K562 (cell line): ENCODE measurements around the gene ZMYND19. TPM values are rescaled to one million over a fixed set of nuclear protein-coding genes. Genes with fewer than 3 reads are reported as not detected.

Source experiments
- ARNT ChIP-seq, 2 experiments: fragments of 450-650 bp; IDR thresholded peaks; 2 replicates each; pipeline ENCODE4 v1.6.1; 2016; ENCODE audit warnings: mild to moderate bottlenecking in 1 of 2
- CBX2 ChIP-seq: fragments of 200-600 bp; sonication (generic); IDR thresholded peaks from one replicate; pipeline ENCODE4 v1.6.1; 2012; ENCODE audit warnings: mild to moderate bottlenecking, low read length, inconsistent platforms; ENCODE audit not compliant: insufficient read depth, poor library complexity, severe bottlenecking
- CCNT2 ChIP-seq: IDR thresholded peaks from 2 replicates; pipeline ENCODE4 v1.6.1; 2011; ENCODE audit warnings: borderline replicate concordance, low read depth, mild to moderate bottlenecking, moderate library complexity, mixed read lengths, low read length; ENCODE audit not compliant: insufficient read length; ENCODE audit errors: extremely low read depth
- FOS ChIP-seq: IDR thresholded peaks from 3 replicates; pipeline ENCODE4 v1.6.1; 2011; ENCODE audit not compliant: insufficient read length; ENCODE audit errors: extremely low read depth
- HNRNPK ChIP-seq: fragments of 200-400 bp; formaldehyde crosslinking; IDR thresholded peaks from one replicate; pipeline ENCODE4 v1.6.1; 2018; ENCODE audit warnings: mild to moderate bottlenecking, low read depth, low read length; ENCODE audit not compliant: poor library complexity, severe bottlenecking
- HNRNPL ChIP-seq: fragments of 200-400 bp; formaldehyde crosslinking; IDR thresholded peaks from 2 replicates; pipeline ENCODE4 v1.6.1; 2017; ENCODE audit warnings: low read depth, mild to moderate bottlenecking, low read length
- KDM5B ChIP-seq: fragments of 200-600 bp; sonication (generic); IDR thresholded peaks from 2 replicates; pipeline ENCODE4 v1.6.1; 2012; ENCODE audit warnings: low read depth, mild to moderate bottlenecking, moderate library complexity, low read length, control low read depth, inconsistent platforms; ENCODE audit not compliant: insufficient replicate concordance
- MEIS2 ChIP-seq: fragments of 450-650 bp; IDR thresholded peaks from 2 replicates; pipeline ENCODE4 v1.6.1; 2014; ENCODE audit warnings: mild to moderate bottlenecking; ENCODE audit not compliant: partially characterized antibody
- NR1H2 ChIP-seq: sonication (generic); formaldehyde crosslinking; IDR thresholded peaks from 2 replicates; pipeline ENCODE4 v1.4.0; 2020; ENCODE audit warnings: mild to moderate bottlenecking, missing genetic modification reagents
- OTX1 ChIP-seq: fragments of 450-650 bp; formaldehyde crosslinking; IDR thresholded peaks from 2 replicates; pipeline ENCODE4 v1.4.0; 2022; ENCODE audit warnings: mild to moderate bottlenecking
- PRMT5 ChIP-seq: sonication (generic); formaldehyde crosslinking; IDR thresholded peaks from 2 replicates; pipeline ENCODE4 v1.5.0; 2020; ENCODE audit warnings: missing genetic modification reagents
- RCOR1 ChIP-seq, 2 experiments: IDR thresholded peaks; 2 replicates each; pipeline ENCODE4 v1.6.1; 2012; ENCODE audit warnings: low read depth in 2 of 2, low read length in 2 of 2, borderline replicate concordance in 1 of 2, improper control_type of control experiment in 1 of 2
- SAFB ChIP-seq: fragments of 200-400 bp; formaldehyde crosslinking; IDR thresholded peaks from 2 replicates; pipeline ENCODE4 v1.6.1; 2017; ENCODE audit warnings: low read depth, low read length, borderline replicate concordance
- SMAD3 ChIP-seq: fragments of 450-650 bp; formaldehyde crosslinking; conservative IDR thresholded peaks from 2 replicates; pipeline ENCODE4 v1.4.0; 2020; ENCODE audit warnings: mild to moderate bottlenecking
- SMARCE1 ChIP-seq: fragments of 450-650 bp; IDR thresholded peaks from 2 replicates; pipeline ENCODE4 v1.7.1; 2016; ENCODE audit warnings: mild to moderate bottlenecking
- SNAPC5 ChIP-seq: fragments of 250-450 bp; sonication (Bioruptor Pico); IDR thresholded peaks from 2 replicates; pipeline ENCODE4 v1.8.0; 2021; ENCODE audit warnings: moderate library complexity, mild to moderate bottlenecking, inconsistent platforms
- SRF ChIP-seq, 2 experiments: fragments of 250-450, 450-650 bp in 1 of 2; sonication (Bioruptor Pico) in 1 of 2; sonication (generic) in 1 of 2; formaldehyde crosslinking; IDR thresholded peaks; 2 replicates each; pipeline versions ENCODE4 v1.5.0 to v1.5.1; 2020 to 2022; ENCODE audit warnings: mild to moderate bottlenecking in 1 of 2, missing genetic modification reagents in 1 of 2
- TAF15 ChIP-seq: fragments of 200-400 bp; formaldehyde crosslinking; IDR thresholded peaks from 2 replicates; pipeline ENCODE4 v1.6.1; 2017; ENCODE audit warnings: mild to moderate bottlenecking, low read depth, low read length, moderate library complexity
- TAF9B ChIP-seq: fragments of 450-650 bp; IDR thresholded peaks from 2 replicates; pipeline ENCODE4 v1.6.1; 2018; ENCODE audit warnings: mild to moderate bottlenecking; ENCODE audit not compliant: partially characterized antibody
- ZNF12 ChIP-seq: sonication (generic); formaldehyde crosslinking; IDR thresholded peaks from 2 replicates; pipeline ENCODE4 v1.4.0; 2020; ENCODE audit warnings: mild to moderate bottlenecking, missing genetic modification reagents
- ZNF175 ChIP-seq: fragments of 200-800 bp; sonication (Bioruptor generic); IDR thresholded peaks from 2 replicates; pipeline ENCODE4 v1.6.1; 2016; ENCODE audit warnings: low read depth, mild to moderate bottlenecking, missing genetic modification characterization, missing compliant biosample characterization
- ZNF239 ChIP-seq: fragments of 250-450 bp; sonication (Bioruptor Pico); IDR thresholded peaks from 2 replicates; pipeline ENCODE4 v1.4.0; 2020; ENCODE audit warnings: mild to moderate bottlenecking
- ZNF507 ChIP-seq: conservative IDR thresholded peaks from 2 replicates; pipeline ENCODE4 v1.6.1; 2017; ENCODE audit warnings: missing genetic modification characterization, missing compliant biosample characterization
- ZNF740 ChIP-seq, 3 experiments: fragments of 200-800 bp in 1 of 3; sonication (Bioruptor generic) in 1 of 3; sonication (generic) in 1 of 3; formaldehyde crosslinking in 1 of 3; IDR thresholded peaks; 2 replicates each; pipeline versions ENCODE4 v1.6.1 to v1.8.0; 2016 to 2022; ENCODE audit warnings: mild to moderate bottlenecking in 2 of 3, missing compliant biosample characterization in 2 of 3, missing genetic modification characterization in 2 of 3, missing genetic modification reagents in 1 of 3
- polyA plus RNA-seq, 8 experiments: library from polyadenylated mRNA; depleted of rRNA in 4 of 8; stranded (reverse) in 5 of 8; unstranded in 3 of 8; fragments of >200 nt; fragmentation: Nextera tagmentation in 2 of 8; fragmentation: Illumina TruSeq in 1 of 8; extraction: Ambion mirVana in 2 of 8; extraction: Trizol in 1 of 8; gene quantifications; 2 replicates each; pipeline versions ENCODE4 v1.2.1 to v1.2.3, GENCODE V29; 2011 to 2014; ENCODE audit warnings: inconsistent platforms in 1 of 8, missing spikeins in 1 of 8
- total RNA-seq, 7 experiments: library from RNA; depleted of rRNA in 6 of 7; stranded (reverse); fragments of >200 nt in 6 of 7; fragmentation: Illumina TruSeq in 2 of 7; extraction: Trizol in 2 of 7; gene quantifications; 2 replicates each; pipeline versions ENCODE4 v1.2.1 to v1.2.3, GENCODE V29; 2011 to 2021; ENCODE audit warnings: low replicate concordance in 1 of 7
- TF ChIP-seq, protein P1 (sequence below): sonication (generic); formaldehyde crosslinking; IDR thresholded peaks from 2 replicates; pipeline ENCODE4 v1.8.1; 2023; ENCODE audit warnings: mild to moderate bottlenecking, missing genetic modification reagents

ZMYND19 gene
- total and polyA plus RNA-seq, 9 of the 15 experiments (the other 6 are each of a cell fraction or from before 2014, with no cell fraction given) = 1.0 to 86.7 (median 44.0) TPM

DNA sequence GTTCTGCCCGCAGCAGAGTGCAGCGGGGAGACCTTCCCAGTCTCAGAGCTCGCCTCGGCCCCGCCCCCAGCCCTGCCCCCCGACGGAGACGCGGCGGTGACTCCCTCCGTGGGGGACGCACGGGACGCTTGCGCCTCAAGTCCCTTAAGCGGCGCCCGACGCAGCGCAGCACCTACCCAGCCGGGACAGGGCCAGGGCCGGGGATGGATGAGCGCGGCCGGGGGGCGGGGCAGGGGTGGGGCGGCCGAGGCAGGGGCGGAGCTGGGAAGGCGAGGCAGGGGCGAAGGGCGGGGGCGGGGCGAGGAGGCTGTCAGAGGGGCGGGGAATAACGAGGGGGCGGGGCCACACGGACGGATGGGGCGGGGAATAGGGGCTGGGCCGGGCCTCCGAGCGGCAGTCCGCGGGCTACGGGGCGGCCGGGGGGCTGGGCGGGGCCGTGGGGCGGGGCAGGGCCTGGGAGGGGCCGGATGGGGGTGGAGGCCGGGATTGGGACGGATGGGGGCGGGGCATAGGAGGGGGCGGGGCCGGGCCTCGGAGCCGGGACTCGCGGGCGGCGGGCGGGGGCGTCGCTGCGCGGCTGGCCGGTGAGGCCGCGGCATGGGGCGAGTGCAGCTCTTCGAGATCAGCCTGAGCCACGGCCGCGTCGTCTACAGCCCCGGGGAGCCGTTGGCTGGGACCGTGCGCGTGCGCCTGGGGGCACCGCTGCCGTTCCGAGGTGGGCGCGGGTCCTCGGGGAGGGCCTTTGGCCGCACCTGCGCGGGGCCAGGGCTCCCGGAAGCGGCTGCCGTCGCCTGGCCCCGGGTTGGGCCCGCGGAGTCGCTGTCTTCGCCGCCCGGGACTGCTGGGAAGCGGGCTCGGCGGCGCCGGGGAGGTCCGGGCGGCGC, 15.1 kb upstream of the ZMYND19 start, which contains the start of gene ARRDC1 (continued):
- peak; percentile 21 for TF ChIP-seq CCNT2
- no peak for TF ChIP-seq ZNF239 (CRISPR knock-in tag)
- TF ChIP-seq RCOR1 (IDR thresholded peaks at IDR 0.05; ENCODE audit: borderline replicate concordance in 1 of 2, low read depth in 2 of 2, low read length in 2 of 2) = 0 out of 4 replicates have a peak, but pooled peaks of 1 of the 2 experiments have one; percentile 34
- TF ChIP-seq KDM5B = peak; percentile 75
- TF ChIP-seq OTX1 (CRISPR knock-in tag) = no peak
- no peak for TF ChIP-seq ZNF12 (CRISPR knock-in tag)
- no peak for TF ChIP-seq HNRNPL
- TF ChIP-seq MEIS2 = no peak
- no peak for TF ChIP-seq TAF15
- TF ChIP-seq SNAPC5 (CRISPR knock-in tag) = no peak
- TF ChIP-seq, protein P1, sequence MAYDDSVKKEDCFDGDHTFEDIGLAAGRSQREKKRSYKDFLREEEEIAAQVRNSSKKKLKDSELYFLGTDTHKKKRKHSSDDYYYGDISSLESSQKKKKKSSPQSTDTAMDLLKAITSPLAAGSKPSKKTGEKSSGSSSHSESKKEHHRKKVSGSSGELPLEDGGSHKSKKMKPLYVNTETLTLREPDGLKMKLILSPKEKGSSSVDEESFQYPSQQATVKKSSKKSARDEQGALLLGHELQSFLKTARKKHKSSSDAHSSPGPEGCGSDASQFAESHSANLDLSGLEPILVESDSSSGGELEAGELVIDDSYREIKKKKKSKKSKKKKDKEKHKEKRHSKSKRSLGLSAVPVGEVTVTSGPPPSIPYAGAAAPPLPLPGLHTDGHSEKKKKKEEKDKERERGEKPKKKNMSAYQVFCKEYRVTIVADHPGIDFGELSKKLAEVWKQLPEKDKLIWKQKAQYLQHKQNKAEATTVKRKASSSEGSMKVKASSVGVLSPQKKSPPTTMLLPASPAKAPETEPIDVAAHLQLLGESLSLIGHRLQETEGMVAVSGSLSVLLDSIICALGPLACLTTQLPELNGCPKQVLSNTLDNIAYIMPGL (CRISPR knock-in tag) = no peak
- no peak for TF ChIP-seq SMAD3 (CRISPR knock-in tag)
- no peak for TF ChIP-seq ZNF740 (CRISPR knock-in tag; IDR thresholded peaks at IDR 0.05)
- TF ChIP-seq ZNF740 (tag; IDR thresholded peaks at IDR 0.05) = no peak
- no peak for TF ChIP-seq TAF9B
- TF ChIP-seq NR1H2 (CRISPR knock-in tag) = no peak
- no peak for TF ChIP-seq ARNT (IDR thresholded peaks at IDR 0.05)
- no peak for TF ChIP-seq ZNF507 (tag)
- TF ChIP-seq PRMT5 (CRISPR knock-in tag) = no peak
- TF ChIP-seq HNRNPK = no peak
- no peak for TF ChIP-seq SMARCE1
- no peak for TF ChIP-seq SRF (CRISPR knock-in tag; IDR thresholded peaks at IDR 0.05)
- TF ChIP-seq SAFB = no peak
- TF ChIP-seq CBX2 = no peak
- TF ChIP-seq ZNF175 (CRISPR knock-in tag) = no peak
- TF ChIP-seq FOS = no peak
